ENCODE measurements around the gene MARCO. TPM values are rescaled to one million over a fixed set of nuclear protein-coding genes. Genes with fewer than 3 reads are reported as not detected.

MARCO gene
- total RNA-seq, 1 experiment from 2014 or later: 0.54 TPM

DNA sequence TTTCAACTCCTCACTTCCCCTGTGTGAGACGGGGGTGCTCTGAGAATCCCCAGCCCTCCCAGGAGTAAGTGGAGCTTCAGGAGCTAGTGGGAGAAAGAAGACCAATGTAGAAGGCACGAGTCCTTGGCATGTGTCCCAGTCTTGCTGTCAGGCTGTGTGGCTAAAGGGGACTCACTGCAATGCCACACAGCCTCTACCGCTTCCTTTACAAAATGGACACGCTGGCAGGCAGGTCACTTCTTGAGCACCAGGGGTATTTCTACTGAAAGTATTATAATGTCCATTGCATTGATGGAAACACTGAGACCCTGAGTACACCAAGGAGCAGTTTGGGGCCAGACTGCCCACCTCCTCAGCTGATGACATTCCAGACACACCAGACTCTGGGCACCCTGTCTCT lies 35.8 kb upstream of the MARCO start (continued):
- TF ChIP-seq REST (IDR thresholded peaks at IDR 0.05; ENCODE audit: low read depth): no peak
- TF ChIP-seq MAX (IDR thresholded peaks at IDR 0.05): no peak

- BruUV-seq (replicated peaks): no TSS peak
These were observed 34.2 kb upstream of the MARCO start for GRCh38 chr2:118907759-118908158.

More at GRCh38 chr2:118907759-118908158, 34.2 kb upstream of the MARCO start:
- Histone ChIP-seq H3K9me3 (ENCODE audit: control insufficient read depth in 1 of 2, insufficient read depth in 1 of 2, low read depth in 1 of 2, low read length in 2 of 2) (no peaks in the 10 kb centered on the region), H3K27ac (ENCODE audit: low read depth, low read length) (no peak overlapping the region), H3K4me1 (ENCODE audit: control insufficient read depth in 1 of 2, insufficient read depth in 2 of 2, low read length in 2 of 2) (no peaks in the 10 kb centered on the region), H3K79me2 (ENCODE audit: insufficient read depth, low read length) (no peaks in the 10 kb centered on the region), H2AFZ (ENCODE audit: low read depth, low read length, poor library complexity, severe bottlenecking) (no peak overlapping the region), H3K27me3 (ENCODE audit: insufficient read depth, low read length) (no peaks in the 10 kb centered on the region), H3K36me3 (ENCODE audit: control insufficient read depth in 1 of 2, insufficient read depth in 2 of 2, low read length in 2 of 2) (no peaks in the 10 kb centered on the region), H3K4me2 (ENCODE audit: low read length) (no peak overlapping the region), H3K4me3 (replicated peaks in 1 of 2; ENCODE audit: low read depth in 1 of 2, low read length in 2 of 2) (no peak overlapping the region), H3K9ac (ENCODE audit: low read length) (no peak overlapping the region), H4K20me1 (ENCODE audit: insufficient read depth) (no peaks in the 10 kb centered on the region), H3K9me2 (ENCODE audit: insufficient read depth) (no peaks in the 10 kb centered on the region)
- CTCF ChIA-PET: no interaction called here
- intact Hi-C loops (cut with micrococcal nuclease): no loop called here
- TF ChIP-seq FOSL1 (IDR thresholded peaks at IDR 0.05; ENCODE audit: low read depth): no peak
- no peak for TF ChIP-seq JUND (IDR thresholded peaks at IDR 0.05)
- TF ChIP-seq SIN3A (IDR thresholded peaks at IDR 0.05; ENCODE audit: low read depth): no peak
- TF ChIP-seq RAD21 (IDR thresholded peaks at IDR 0.05; ENCODE audit: low read depth): no peak
- no peak for TF ChIP-seq POLR2A (IDR thresholded peaks at IDR 0.05; ENCODE audit: borderline replicate concordance, extremely low read depth, insufficient read depth, insufficient read length)
- ATAC-seq (no peak), DNase-seq (ENCODE audit: low read depth, low spot score) (no peak)
- POLR2A ChIA-PET: no interaction called here
- RAD21 ChIA-PET (ENCODE audit: low non-redundant PET in 1 of 2, low total read pairs in 2 of 2, uncharacterized antibody in 2 of 2, unreplicated experiment in 2 of 2): no interaction called here

All from HCT116 (cell line).